Measurements from ENCODE around the gene NPAS3. TPM values are rescaled to one million over a fixed set of nuclear protein-coding genes. Genes with fewer than 3 reads are reported as not detected.

NPAS3 gene
- total RNA-seq, 1 experiment from 2014 or later: not detected

- CTCF ChIA-PET: no interaction called here
- Histone ChIP-seq H3K9me2 (ENCODE audit: insufficient read depth) (no peaks in the 10 kb centered on the region), H3K79me2 (ENCODE audit: insufficient read depth, low read length) (no peaks in the 10 kb centered on the region), H3K4me2 (ENCODE audit: low read length) (no peak overlapping the region), H3K9ac (ENCODE audit: low read length) (no peak overlapping the region), H3K4me3 (replicated peaks in 1 of 2; ENCODE audit: low read depth in 1 of 2, low read length in 2 of 2) (no peak overlapping the region), H3K27me3 (ENCODE audit: insufficient read depth, low read length) (no peaks in the 10 kb centered on the region), H2AFZ (ENCODE audit: low read depth, low read length, poor library complexity, severe bottlenecking) (no peak overlapping the region), H3K36me3 (ENCODE audit: control insufficient read depth in 1 of 2, insufficient read depth in 2 of 2, low read length in 2 of 2) (no peaks in the 10 kb centered on the region), H3K9me3 (ENCODE audit: control insufficient read depth in 1 of 2, insufficient read depth in 1 of 2, low read depth in 1 of 2, low read length in 2 of 2) (no peaks in the 10 kb centered on the region), H4K20me1 (ENCODE audit: insufficient read depth) (no peaks in the 10 kb centered on the region), H3K4me1 (ENCODE audit: control insufficient read depth in 1 of 2, insufficient read depth in 2 of 2, low read length in 2 of 2) (no peaks in the 10 kb centered on the region), H3K27ac (ENCODE audit: low read depth, low read length) (no peak overlapping the region)
- no TSS peak for BruUV-seq (replicated peaks)
- DNase-seq (ENCODE audit: low read depth, low spot score) (no peak), ATAC-seq (no peak)
- POLR2A ChIA-PET: no interaction called here
- RAD21 ChIA-PET (ENCODE audit: low non-redundant PET in 1 of 2, low total read pairs in 2 of 2, uncharacterized antibody in 2 of 2, unreplicated experiment in 2 of 2): no interaction called here
- no peak for TF ChIP-seq EZH2 (IDR thresholded peaks at IDR 0.05)
- TF ChIP-seq ATF3 (IDR thresholded peaks at IDR 0.05): no peak
- no peak for TF ChIP-seq CEBPB (IDR thresholded peaks at IDR 0.05; ENCODE audit: low read depth)
- TF ChIP-seq POLR2A (IDR thresholded peaks at IDR 0.05; ENCODE audit: borderline replicate concordance, extremely low read depth, insufficient read depth, insufficient read length): no peak
- TF ChIP-seq REST (IDR thresholded peaks at IDR 0.05; ENCODE audit: low read depth): no peak
- TF ChIP-seq RAD21 (IDR thresholded peaks at IDR 0.05; ENCODE audit: low read depth): no peak
- no peak for TF ChIP-seq EGR1 (IDR thresholded peaks at IDR 0.05; ENCODE audit: low read depth)
- TF ChIP-seq SP1 (IDR thresholded peaks at IDR 0.05; ENCODE audit: low read depth): no peak
- no peak for TF ChIP-seq SIN3A (IDR thresholded peaks at IDR 0.05; ENCODE audit: low read depth)
- no peak for TF ChIP-seq CBX3 (IDR thresholded peaks at IDR 0.05; ENCODE audit: low read depth)
- no peak for TF ChIP-seq ZFX (IDR thresholded peaks at IDR 0.05)
- no peak for TF ChIP-seq ZNF274 (IDR thresholded peaks at IDR 0.05; ENCODE audit: low read depth, low read length)
- no peak for TF ChIP-seq SRF (IDR thresholded peaks at IDR 0.05; ENCODE audit: low read depth)
- TF ChIP-seq EZH2phosphoT487 (IDR thresholded peaks at IDR 0.05; ENCODE audit: borderline replicate concordance): no peak
- TF ChIP-seq ELF1 (IDR thresholded peaks at IDR 0.05; ENCODE audit: borderline replicate concordance, low read depth): no peak
- no peak for TF ChIP-seq JUND (IDR thresholded peaks at IDR 0.05)
- intact Hi-C loops (cut with micrococcal nuclease): no loop called here
Measured at GRCh38 chr14:33491112-33491511, 552.4 kb downstream of the NPAS3 start.
